ENCODE data around the gene KIR2DL1.
"Not testable (repeated sequence)": the region's sequence is repeated elsewhere in the genome, so short reads cannot be mapped to it uniquely, and the experiment has no call there.

Gene KIR2DL1

DNA sequence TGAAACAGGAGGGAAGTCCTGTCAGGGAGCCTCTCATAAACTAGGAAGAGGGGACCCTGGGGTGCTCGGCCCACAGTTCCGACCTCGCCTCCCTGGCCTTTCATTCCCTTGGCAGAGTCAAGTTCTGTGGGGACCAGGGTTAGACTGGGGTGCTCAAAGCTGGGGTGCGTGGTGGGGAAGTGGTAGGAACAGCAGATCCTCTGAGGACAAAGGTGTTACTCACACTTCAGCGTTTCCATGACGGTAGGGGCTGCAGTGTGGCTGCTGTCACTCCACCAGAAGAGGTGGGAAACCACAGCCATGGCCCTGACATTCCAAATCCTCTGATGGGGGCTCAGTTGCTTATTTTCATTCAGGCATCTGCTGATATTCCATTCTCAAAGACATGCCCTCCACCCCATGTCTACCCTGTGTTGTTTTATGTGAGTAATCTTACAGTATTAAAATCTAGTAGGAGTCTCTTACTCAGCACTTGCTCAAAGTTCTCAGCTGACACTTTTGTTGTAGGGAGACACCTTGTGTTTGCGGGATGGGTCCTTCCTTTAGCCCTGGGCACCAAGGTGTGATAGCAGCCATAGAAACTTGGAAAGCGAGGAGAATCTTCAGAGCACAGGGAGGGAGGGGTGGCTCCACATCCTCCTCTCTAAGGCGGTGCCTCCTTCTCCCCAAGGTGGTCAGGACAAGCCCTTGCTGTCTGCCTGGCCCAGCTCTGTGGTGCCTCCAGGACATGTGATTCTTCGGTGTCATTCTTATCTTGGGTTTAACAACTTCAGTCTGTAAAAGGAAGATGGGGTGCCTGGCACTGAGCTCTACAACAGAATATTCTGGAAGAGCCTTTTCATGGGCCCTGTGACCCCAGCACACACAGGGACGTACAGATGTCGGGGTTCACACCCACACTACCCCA, 13.1 kb upstream of the KIR2DL1 start:
- H3K4me3 ChIP-seq; H3K36me3 ChIP-seq; DNase-seq; H3K9me3 ChIP-seq; H3K27ac ChIP-seq; intact Hi-C loops (cut with DNase I; ENCODE audit: low total_unique reads); H3K4me1 ChIP-seq; H3K27me3 ChIP-seq: not testable (repeated sequence)

DNA sequence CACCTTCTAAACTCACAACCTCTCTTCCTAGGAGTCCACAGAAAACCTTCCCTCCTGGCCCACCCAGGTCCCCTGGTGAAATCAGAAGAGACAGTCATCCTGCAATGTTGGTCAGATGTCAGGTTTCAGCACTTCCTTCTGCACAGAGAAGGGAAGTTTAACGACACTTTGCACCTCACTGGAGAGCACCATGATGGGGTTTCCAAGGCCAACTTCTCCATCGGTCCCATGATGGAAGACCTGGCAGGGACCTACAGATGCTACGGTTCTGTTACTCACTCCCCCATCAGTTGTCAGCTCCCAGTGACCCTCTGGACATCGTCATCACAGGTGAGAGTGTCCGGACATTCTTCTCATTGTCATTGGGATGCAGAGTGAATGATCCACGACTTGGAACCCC, 11.0 kb upstream of the KIR2DL1 start:
- intact Hi-C loops (cut with DNase I; ENCODE audit: low total_unique reads); DNase-seq; H3K4me3 ChIP-seq; H3K27me3 ChIP-seq; H3K36me3 ChIP-seq; H3K27ac ChIP-seq; H3K4me1 ChIP-seq; H3K9me3 ChIP-seq: not testable (repeated sequence)

DNA sequence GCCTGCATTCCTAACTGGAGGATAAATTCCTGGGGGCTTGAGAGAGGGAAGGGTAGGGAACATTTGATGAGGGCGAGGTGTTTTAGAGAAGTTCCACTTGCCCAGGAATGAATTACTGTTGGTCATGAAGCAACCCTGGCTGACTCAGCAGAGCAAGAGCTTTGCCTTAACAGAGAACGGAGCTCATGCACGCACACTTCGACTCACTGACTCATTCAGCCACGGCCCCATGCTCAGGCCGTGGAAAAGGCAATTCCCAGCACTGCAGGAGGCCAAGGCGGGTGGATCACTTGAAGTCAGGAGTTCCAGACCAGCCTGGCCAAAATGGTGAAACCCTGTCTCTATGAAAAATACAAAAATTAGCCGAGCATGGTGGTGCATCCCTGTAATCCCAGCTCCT, 5.4 kb upstream of the KIR2DL1 start:
- not testable (repeated sequence) for DNase-seq, H3K4me1 ChIP-seq, H3K27ac ChIP-seq

DNA sequence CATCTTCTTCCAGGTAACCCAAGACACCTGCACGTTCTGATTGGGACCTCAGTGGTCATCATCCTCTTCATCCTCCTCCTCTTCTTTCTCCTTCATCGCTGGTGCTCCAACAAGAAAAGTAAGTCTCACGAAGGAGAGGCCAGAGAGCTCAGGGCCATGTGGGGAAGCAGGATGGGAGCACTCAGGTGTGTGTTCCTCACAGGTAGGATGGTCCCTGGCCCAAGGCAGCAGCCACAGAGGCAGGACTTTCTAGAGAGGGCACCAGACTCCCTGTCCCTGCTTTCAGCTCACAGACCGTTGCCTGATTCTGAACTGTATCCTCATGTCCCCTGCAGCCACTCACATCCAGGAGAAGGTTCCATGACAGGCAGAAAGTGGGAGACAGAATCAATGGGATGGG, 3.1 kb upstream of the KIR2DL1 start:
- H3K4me1 ChIP-seq; H3K27me3 ChIP-seq; DNase-seq; H3K36me3 ChIP-seq; intact Hi-C loops (cut with DNase I; ENCODE audit: low total_unique reads); H3K9me3 ChIP-seq; H3K4me3 ChIP-seq; H3K27ac ChIP-seq: not testable (repeated sequence)

More for the DNA sequence above, 5.4 kb upstream of the KIR2DL1 start:
- H3K27me3 ChIP-seq; H3K9me3 ChIP-seq; intact Hi-C loops (cut with DNase I; ENCODE audit: low total_unique reads); H3K4me3 ChIP-seq; H3K36me3 ChIP-seq: not testable (repeated sequence)

DNA sequence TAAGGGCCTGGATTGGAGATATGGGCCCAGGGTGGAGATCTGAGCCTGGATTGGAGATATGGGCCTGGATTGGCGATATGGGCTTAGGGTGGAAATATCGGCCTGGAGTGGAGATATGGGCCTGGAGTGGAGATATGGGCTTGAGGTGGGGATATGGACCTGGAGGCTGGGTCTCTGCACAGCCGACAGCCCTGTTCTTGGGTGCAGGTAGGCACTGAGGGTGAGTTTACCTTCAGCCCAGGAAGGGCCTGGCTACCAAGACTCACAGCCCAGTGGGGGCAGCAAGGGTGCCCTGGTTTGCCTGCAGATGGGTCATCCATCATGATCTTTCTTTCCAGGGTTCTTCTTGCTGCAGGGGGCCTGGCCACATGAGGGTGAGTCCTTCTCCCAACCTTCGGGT, 918 bp downstream of the KIR2DL1 start:
- H3K27ac ChIP-seq, H3K9me3 ChIP-seq, H3K27me3 ChIP-seq, H3K36me3 ChIP-seq, H3K4me1 ChIP-seq, DNase-seq, H3K4me3 ChIP-seq: not testable (repeated sequence)
- intact Hi-C loops (cut with DNase I; ENCODE audit: low total_unique reads): loop anchor here (5.0 kb wide), 1 partner anchor 77 kb away; no protein-coding TSS in a partner anchor

DNA sequence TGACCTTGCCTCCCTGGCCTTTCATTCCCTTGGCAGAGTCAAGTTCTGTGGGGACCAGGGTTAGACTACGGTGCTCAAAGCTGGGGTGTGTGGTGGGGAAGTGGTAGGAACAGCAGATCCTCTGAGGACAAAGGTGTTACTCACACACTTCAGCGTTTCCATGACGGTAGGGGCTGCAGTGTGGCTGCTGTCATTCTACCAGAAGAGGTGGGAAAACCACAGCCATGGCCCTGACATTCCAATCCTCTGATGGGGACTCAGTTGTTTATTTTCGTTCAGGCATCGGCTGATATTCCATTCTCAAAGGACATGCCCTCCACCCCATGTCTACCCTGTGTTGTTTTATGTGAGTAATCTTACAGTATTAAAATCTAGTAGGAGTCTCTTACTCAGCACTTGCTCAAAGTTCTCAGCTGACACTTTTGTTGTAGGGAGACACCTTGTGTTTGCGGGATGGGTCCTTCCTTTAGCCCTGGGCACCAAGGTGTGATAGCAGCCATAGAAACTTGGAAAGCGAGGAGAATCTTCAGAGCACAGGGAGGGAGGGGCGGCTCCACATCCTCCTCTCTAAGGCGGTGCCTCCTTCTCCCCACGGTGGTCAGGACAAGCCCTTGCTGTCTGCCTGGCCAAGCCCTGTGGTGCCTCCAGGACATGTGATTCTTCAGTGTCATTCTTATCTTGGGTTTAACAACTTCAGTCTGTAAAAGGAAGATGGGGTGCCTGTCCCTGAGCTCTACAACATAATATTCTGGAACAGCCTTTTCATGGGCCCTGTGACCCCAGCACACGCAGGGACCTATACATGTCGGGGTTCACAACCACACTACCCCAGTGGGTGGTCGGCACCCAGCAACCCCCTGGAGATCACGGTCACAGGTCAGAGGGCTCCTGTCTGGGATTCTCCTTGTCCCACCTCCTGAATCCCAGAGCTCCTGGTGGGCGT, 1.7 kb downstream of the KIR2DL1 start:
- not testable (repeated sequence) for H3K27ac ChIP-seq, H3K4me3 ChIP-seq, DNase-seq, H3K27me3 ChIP-seq, H3K36me3 ChIP-seq, H3K4me1 ChIP-seq, H3K9me3 ChIP-seq
- intact Hi-C loops (cut with DNase I; ENCODE audit: low total_unique reads): loop anchor here (5.0 kb wide), 1 partner anchor 76 kb away; no protein-coding TSS in a partner anchor

DNA sequence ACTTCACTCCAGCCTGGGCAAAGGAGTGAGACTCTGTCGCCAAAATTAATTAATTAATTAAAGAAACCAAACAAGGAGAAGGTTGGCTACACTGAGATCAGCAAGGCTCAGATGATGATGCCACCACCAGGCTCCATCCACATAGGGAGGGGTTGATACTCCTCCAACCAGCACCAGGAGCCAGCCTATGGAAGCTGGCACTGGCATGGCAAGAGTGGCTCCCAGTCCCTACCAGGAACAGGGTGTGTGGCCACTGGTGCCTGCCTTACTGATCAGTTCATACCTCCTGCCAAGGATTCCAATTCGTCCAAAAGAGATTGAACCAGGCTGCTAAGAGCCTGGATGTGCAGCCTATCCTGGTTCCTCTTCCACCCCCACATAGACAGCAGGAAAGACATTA, 3.1 kb downstream of the KIR2DL1 start:
- not testable (repeated sequence) for H3K27me3 ChIP-seq, H3K36me3 ChIP-seq, H3K9me3 ChIP-seq, H3K4me3 ChIP-seq, H3K27ac ChIP-seq, H3K4me1 ChIP-seq, DNase-seq
- intact Hi-C loops (cut with DNase I; ENCODE audit: low total_unique reads): loop anchor here (5.0 kb wide), 1 partner anchor 75 kb away; no protein-coding TSS in a partner anchor

DNA sequence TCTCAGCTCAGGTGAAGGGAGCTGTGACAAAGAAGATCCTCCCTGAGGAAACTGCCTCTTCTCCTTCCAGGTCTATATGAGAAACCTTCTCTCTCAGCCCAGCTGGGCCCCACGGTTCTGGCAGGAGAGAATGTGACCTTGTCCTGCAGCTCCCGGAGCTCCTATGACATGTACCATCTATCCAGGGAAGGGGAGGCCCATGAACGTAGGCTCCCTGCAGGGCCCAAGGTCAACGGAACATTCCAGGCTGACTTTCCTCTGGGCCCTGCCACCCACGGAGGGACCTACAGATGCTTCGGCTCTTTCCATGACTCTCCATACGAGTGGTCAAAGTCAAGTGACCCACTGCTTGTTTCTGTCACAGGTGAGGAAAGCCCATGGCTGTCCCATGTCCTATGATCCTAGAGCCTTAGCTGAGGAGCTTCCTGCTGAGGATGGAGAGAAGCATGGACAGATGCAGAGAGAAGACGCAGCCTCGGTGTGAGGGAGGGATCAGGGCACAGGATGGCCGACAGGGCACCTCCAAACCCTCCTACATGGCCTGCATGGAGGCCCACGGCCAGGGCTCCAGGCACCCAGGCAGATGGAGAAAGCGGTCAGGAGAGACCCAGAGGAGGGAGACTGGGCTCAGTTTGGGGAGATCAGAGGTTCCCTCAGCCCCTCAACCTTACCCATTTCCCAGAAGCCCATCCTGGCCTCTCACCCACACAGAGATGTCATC, 5.7 kb downstream of the KIR2DL1 start:
- DNase-seq; H3K4me3 ChIP-seq; H3K36me3 ChIP-seq; H3K4me1 ChIP-seq; H3K27me3 ChIP-seq; H3K27ac ChIP-seq; intact Hi-C loops (cut with DNase I; ENCODE audit: low total_unique reads); H3K9me3 ChIP-seq: not testable (repeated sequence)

DNA sequence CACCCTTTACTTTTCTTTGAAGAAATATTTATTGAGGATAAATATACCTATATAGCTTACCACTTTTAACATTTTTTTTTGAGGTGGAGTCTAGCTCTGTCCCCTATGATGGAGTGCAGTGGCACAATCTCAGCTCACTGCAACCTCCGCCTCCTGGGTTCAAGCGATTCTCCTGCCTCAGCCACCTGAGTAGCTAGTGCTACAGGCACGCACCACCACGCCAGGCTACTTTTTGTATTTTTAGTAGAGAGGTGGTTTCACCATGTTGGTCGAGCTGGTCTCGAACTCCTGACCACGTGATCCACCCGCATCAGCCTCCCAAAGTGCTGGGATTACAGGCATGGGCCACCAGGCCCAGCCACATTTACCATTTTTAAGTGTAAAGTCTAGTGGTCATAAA, 6.2 kb downstream of the KIR2DL1 start:
- DNase-seq; H3K36me3 ChIP-seq; H3K27me3 ChIP-seq; intact Hi-C loops (cut with DNase I; ENCODE audit: low total_unique reads); H3K4me3 ChIP-seq; H3K9me3 ChIP-seq; H3K4me1 ChIP-seq; H3K27ac ChIP-seq: not testable (repeated sequence)

DNA sequence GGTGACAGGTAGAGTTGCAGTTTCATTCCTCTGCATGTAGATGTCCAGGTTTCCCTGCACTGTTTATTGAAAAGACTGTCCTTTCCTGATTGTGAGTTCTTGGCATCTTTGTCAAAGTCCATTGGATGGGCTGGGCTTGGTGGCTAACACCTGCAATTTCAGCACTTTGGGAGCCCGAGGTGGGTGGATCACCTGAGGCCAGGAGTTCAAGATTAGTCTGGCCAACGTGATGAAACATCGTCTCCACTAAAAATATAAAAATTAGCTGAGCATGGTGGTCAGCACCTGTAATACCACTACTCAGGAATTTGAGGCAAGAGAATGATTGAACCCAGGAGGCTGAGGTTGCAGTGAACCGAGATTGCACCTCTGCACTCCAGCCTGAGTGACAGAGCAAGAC, 8.3 kb downstream of the KIR2DL1 start:
- H3K4me1 ChIP-seq; H3K27ac ChIP-seq; intact Hi-C loops (cut with DNase I; ENCODE audit: low total_unique reads); H3K4me3 ChIP-seq; H3K36me3 ChIP-seq; H3K9me3 ChIP-seq; DNase-seq; H3K27me3 ChIP-seq: not testable (repeated sequence)

DNA sequence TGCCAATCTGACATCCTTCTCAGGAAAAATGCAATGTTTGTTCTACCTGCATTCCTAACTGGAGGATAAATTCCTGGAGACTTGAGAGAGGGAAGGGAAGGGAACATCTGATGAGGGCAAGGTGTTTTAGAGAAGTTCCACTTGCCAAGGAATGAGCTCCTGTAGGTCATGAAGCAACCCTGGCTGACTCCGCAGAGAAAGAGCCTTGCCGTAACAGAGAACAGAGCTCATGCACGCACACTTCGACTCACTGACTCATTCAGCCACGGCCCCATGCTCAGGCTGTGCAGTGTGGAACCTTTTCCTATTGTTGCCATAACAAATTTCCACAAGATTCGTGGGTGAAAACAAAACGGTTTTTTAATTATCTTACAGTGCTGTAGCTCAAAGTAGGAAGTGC, 9.3 kb downstream of the KIR2DL1 start:
- H3K9me3 ChIP-seq; H3K4me3 ChIP-seq; H3K4me1 ChIP-seq; H3K27ac ChIP-seq; H3K36me3 ChIP-seq; DNase-seq; H3K27me3 ChIP-seq; intact Hi-C loops (cut with DNase I; ENCODE audit: low total_unique reads): not testable (repeated sequence)

DNA sequence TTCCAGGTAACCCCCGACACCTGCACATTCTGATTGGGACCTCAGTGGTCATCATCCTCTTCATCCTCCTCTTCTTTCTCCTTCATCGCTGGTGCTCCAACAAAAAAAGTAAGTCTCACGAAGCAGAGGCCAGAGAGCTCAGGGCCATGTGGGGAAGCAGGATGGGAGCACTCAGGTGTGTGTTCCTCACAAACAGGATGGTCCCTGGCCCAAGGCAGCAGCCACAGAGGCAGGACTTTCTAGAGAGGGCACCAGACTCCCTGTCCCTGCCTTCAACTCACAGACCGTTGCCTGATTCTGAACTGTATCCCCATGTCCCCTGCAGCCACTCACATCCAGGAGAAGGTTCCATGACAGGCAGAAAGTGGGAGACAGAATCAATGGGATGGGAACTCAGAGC, 13.3 kb downstream of the KIR2DL1 start:
- H3K27me3 ChIP-seq; DNase-seq; intact Hi-C loops (cut with DNase I; ENCODE audit: low total_unique reads); H3K27ac ChIP-seq; H3K36me3 ChIP-seq; H3K9me3 ChIP-seq; H3K4me1 ChIP-seq; H3K4me3 ChIP-seq: not testable (repeated sequence)

DNA sequence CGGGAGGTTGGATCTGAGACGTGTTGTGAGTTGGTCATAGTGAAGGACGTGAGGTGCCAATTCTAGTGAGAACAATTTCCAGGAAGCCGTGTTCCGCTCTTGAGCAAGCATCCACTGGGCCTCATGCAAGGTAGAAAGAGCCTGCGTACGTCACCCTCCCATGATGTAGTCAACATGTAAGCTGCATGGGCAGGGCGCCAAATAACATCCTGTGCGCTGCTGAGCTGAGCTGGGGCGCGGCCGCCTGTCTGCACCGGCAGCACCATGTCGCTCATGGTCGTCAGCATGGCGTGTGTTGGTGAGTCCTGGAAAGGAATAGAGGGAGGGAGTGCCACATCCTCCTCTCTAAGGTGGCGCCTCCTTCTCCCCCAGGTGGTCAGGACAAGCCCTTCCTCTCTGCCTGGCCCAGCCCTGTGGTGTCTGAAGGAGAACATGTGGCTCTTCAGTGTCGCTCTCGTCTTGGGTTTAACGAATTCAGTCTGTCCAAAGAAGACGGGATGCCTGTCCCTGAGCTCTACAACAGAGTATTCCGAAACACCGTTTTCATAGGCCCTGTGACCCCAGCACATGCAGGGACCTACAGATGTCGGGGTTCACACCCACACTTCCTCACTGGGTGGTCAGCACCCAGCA, 16.6 kb downstream of the KIR2DL1 start:
- DNase-seq; H3K27me3 ChIP-seq; intact Hi-C loops (cut with DNase I; ENCODE audit: low total_unique reads); H3K4me3 ChIP-seq; H3K36me3 ChIP-seq; H3K9me3 ChIP-seq; H3K27ac ChIP-seq; H3K4me1 ChIP-seq: not testable (repeated sequence)

Data from tibial artery (tissue), 4 donors.